GM18508 (cell line): ENCODE results near the gene ZCCHC10.
A peak's percentile ranks its signal among the peaks of the same experiment; 100 is the strongest.
"Not testable (repeated sequence)": the region's sequence is repeated elsewhere in the genome, so short reads cannot be mapped to it uniquely, and the experiment has no call there.

Source experiments
- ATAC-seq: cut with Tn5 transposase; IDR thresholded peaks from one replicate; pipeline ENCODE4 v1.9.1; 2021; ENCODE audit warnings: moderate number of reproducible peaks; ENCODE audit not compliant: insufficient read depth, unreplicated experiment

ZCCHC10 gene

GRCh38 chr5:132981288-132981687 is 45.1 kb downstream of the ZCCHC10 start:
- ATAC-seq = no peak

- ATAC-seq = no peak
Observed at GRCh38 chr5:132979976-132980375, 46.4 kb downstream of the ZCCHC10 start.

GRCh38 chr5:132979367-132979940 is 46.9 kb downstream of the ZCCHC10 start:
- no peak for ATAC-seq

- no peak for ATAC-seq
Observed at GRCh38 chr5:132976852-132977251, 49.5 kb downstream of the ZCCHC10 start.

- not testable (repeated sequence) for ATAC-seq
Observed at GRCh38 chr5:132972436-132972828, 53.9 kb downstream of the ZCCHC10 start.

GRCh38 chr5:132971483-132972435 is 54.6 kb downstream of the ZCCHC10 start:
- ATAC-seq = no peak

- no peak for ATAC-seq
Observed at GRCh38 chr5:132965120-132965519, 61.2 kb downstream of the ZCCHC10 start.

- peak; percentile 71 for ATAC-seq
Observed at GRCh38 chr5:132963171-132964104, 62.9 kb downstream of the ZCCHC10 start, which contains the start of gene AFF4. Gene AFF4, minus strand, starts transcription at chr5:132963634. Its CDS starts 26,445 bp downstream, at chr5:132937189.

GRCh38 chr5:132962429-132963021 is 63.8 kb downstream of the ZCCHC10 start:
- no peak for ATAC-seq

GRCh38 chr5:132961887-132962286 is 64.5 kb downstream of the ZCCHC10 start:
- no peak for ATAC-seq

GRCh38 chr5:132961123-132961815 is 65.1 kb downstream of the ZCCHC10 start:
- ATAC-seq = not testable (repeated sequence)

- not testable (repeated sequence) for ATAC-seq
Observed at GRCh38 chr5:132956166-132956799, 70.1 kb downstream of the ZCCHC10 start.

GRCh38 chr5:132953710-132954109 is 72.6 kb downstream of the ZCCHC10 start:
- no peak for ATAC-seq

GRCh38 chr5:132952829-132953228 is 73.5 kb downstream of the ZCCHC10 start:
- ATAC-seq = no peak

GRCh38 chr5:132951897-132952296 is 74.5 kb downstream of the ZCCHC10 start:
- ATAC-seq = no peak

GRCh38 chr5:132949136-132949535 is 77.2 kb downstream of the ZCCHC10 start:
- ATAC-seq = no peak

GRCh38 chr5:132947671-132948070 is 78.7 kb downstream of the ZCCHC10 start:
- no peak for ATAC-seq
